GM12878 (cell line): ENCODE data around the gene LRR1. TPM values are rescaled to one million over a fixed set of nuclear protein-coding genes. Genes with fewer than 3 reads are reported as not detected.

Experiments used
- BCLAF1 ChIP-seq: fragments of 450-650 bp; IDR thresholded peaks from 2 replicates; pipeline ENCODE4 v1.6.1; 2017; ENCODE audit warnings: antibody characterized with exemption, mild to moderate bottlenecking, moderate library complexity
- CEBPZ ChIP-seq: fragments of 150-350 bp; IDR thresholded peaks from 2 replicates; pipeline ENCODE4 v1.6.1; 2016; ENCODE audit warnings: low read depth, low read length
- CHD1 ChIP-seq: IDR thresholded peaks from 2 replicates; pipeline ENCODE4 v1.6.1; 2012; ENCODE audit warnings: low read depth, low read length, improper control_type of control experiment
- CHD2 ChIP-seq: IDR thresholded peaks from 2 replicates; pipeline ENCODE4 v1.6.1; 2011; ENCODE audit warnings: low read depth, low read length, improper control_type of control experiment, borderline replicate concordance
- ESRRA ChIP-seq: IDR thresholded peaks from 2 replicates; pipeline ENCODE4 v1.6.1; 2012; ENCODE audit warnings: mild to moderate bottlenecking, low read length, improper control_type of control experiment
- FOXM1 ChIP-seq: IDR thresholded peaks from 2 replicates; pipeline ENCODE4 v1.6.1; 2012; ENCODE audit warnings: low read depth, mild to moderate bottlenecking, inconsistent platforms, low read length, moderate library complexity
- KDM1A ChIP-seq: fragments of 200-600 bp; sonication (generic); IDR thresholded peaks from 2 replicates; pipeline ENCODE4 v1.6.1; 2016; ENCODE audit warnings: borderline replicate concordance
- MEF2B ChIP-seq: fragments of 450-650 bp; IDR thresholded peaks from 2 replicates; pipeline ENCODE4 v1.6.1; 2018; ENCODE audit warnings: mild to moderate bottlenecking, moderate library complexity; ENCODE audit not compliant: partially characterized antibody, poor library complexity, severe bottlenecking
- MYB ChIP-seq: fragments of 150-350 bp; IDR thresholded peaks from 2 replicates; pipeline ENCODE4 v1.6.1; 2014; ENCODE audit warnings: mild to moderate bottlenecking, low read depth, low read length, borderline replicate concordance
- NBN ChIP-seq: fragments of 450-650 bp; IDR thresholded peaks from 2 replicates; pipeline ENCODE4 v1.6.1; 2016
- PAX8 ChIP-seq: fragments of 450-650 bp; IDR thresholded peaks from 2 replicates; pipeline ENCODE4 v1.6.1; 2017; ENCODE audit warnings: mild to moderate bottlenecking, moderate library complexity
- POLR2AphosphoS2 ChIP-seq: IDR thresholded peaks from 2 replicates; pipeline ENCODE4 v1.6.1; 2011; ENCODE audit warnings: low read depth, mild to moderate bottlenecking, low read length, improper control_type of control experiment, moderate library complexity
- RB1 ChIP-seq: fragments of 450-650 bp; formaldehyde crosslinking; IDR thresholded peaks from 2 replicates; pipeline ENCODE4 v1.6.1; 2017; ENCODE audit warnings: mild to moderate bottlenecking, borderline replicate concordance
- SREBF2 ChIP-seq: IDR thresholded peaks from 2 replicates; pipeline ENCODE4 v1.6.1; 2012; ENCODE audit warnings: mild to moderate bottlenecking, low read length
- USF1 ChIP-seq: IDR thresholded peaks from 2 replicates; pipeline ENCODE4 v1.6.1; 2011; ENCODE audit warnings: borderline replicate concordance, low read depth, mild to moderate bottlenecking, moderate library complexity, mixed read lengths, low read length; ENCODE audit not compliant: insufficient read depth; ENCODE audit errors: extremely low read length
- ZNF274 ChIP-seq: IDR thresholded peaks from one replicate; pipeline ENCODE4 v1.8.0; 2011; ENCODE audit not compliant: insufficient read length, insufficient read depth
- ZNF687 ChIP-seq: fragments of 450-650 bp; IDR thresholded peaks from 2 replicates; pipeline ENCODE4 v1.6.1; 2017; ENCODE audit warnings: mild to moderate bottlenecking, moderate library complexity
- polyA plus RNA-seq, 11 experiments: library from polyadenylated mRNA; depleted of rRNA in 4 of 11; unstranded in 6 of 11; stranded (reverse) in 5 of 11; fragments of >200 nt; fragmentation: Nextera tagmentation in 4 of 11; fragmentation: Illumina TruSeq in 1 of 11; extraction: Ambion mirVana in 4 of 11; extraction: Trizol in 1 of 11; gene quantifications; 1 replicate in 1 of 11; 2 replicates in 10 of 11; pipeline versions ENCODE4 v1.2.1 to v1.2.3, GENCODE V29; 2011 to 2016; ENCODE audit warnings: inconsistent platforms in 2 of 11, missing spikeins in 2 of 11, low read depth in 1 of 11
- total RNA-seq, 4 experiments: library from RNA; depleted of rRNA in 3 of 4; stranded (reverse); fragments of >200 nt in 3 of 4; fragmentation: Illumina TruSeq in 1 of 4; extraction: Trizol in 1 of 4; gene quantifications; 2 replicates each; pipeline versions ENCODE4 v1.2.1 to v1.2.3, GENCODE V29; 2013 to 2021

The LRR1 gene
- total and polyA plus RNA-seq, 10 of the 15 experiments (the other 5 are each of a cell fraction or from before 2014, with no cell fraction given), result 36.9 to 110 (median 53.1) TPM

- no peak for TF ChIP-seq BCLAF1
- TF ChIP-seq FOXM1, result peak; percentile 11; the same call in 1 of the 2 replicates
- peak; percentile 38; the same call in 1 of the 2 replicates for TF ChIP-seq RB1
- peak; percentile 85 for TF ChIP-seq ZNF687
- peak; percentile 86 for TF ChIP-seq SREBF2
- 0 out of 2 replicates have a peak, but pooled peaks have one; percentile 13 for TF ChIP-seq CHD2
- no peak for TF ChIP-seq CHD1
- TF ChIP-seq NBN, result peak; percentile 100
- peak; percentile 77; the same call in 1 of the 2 replicates for TF ChIP-seq POLR2AphosphoS2
- peak; percentile 59 for TF ChIP-seq MEF2B
- no peak for TF ChIP-seq ZNF274
- no peak for TF ChIP-seq ESRRA
- no peak for TF ChIP-seq MYB
- TF ChIP-seq CEBPZ, result no peak
- peak; percentile 36; the same call in 1 of the 2 replicates for TF ChIP-seq PAX8
- TF ChIP-seq USF1, result no peak
- TF ChIP-seq KDM1A, result no peak
These were observed 12.7 kb upstream of the LRR1 start, which contains the start of gene RPS29 (continued) for GRCh38 chr14:49585803-49586672.
